ENCODE measurements around the gene OR10G2. TPM values are rescaled to one million over a fixed set of nuclear protein-coding genes. Genes with fewer than 3 reads are reported as not detected.
"Not testable (repeated sequence)": the region's sequence is repeated elsewhere in the genome, so short reads cannot be mapped to it uniquely, and the experiment has no call there.

OR10G2 gene
- total and polyA plus RNA-seq, 12 donors, result not detected

GRCh38 chr14:21647380-21647779, 12.6 kb upstream of the OR10G2 start:
- Histone ChIP-seq H3K27me3 (no peaks in the 10 kb centered on the region), H3K4me3 (no peak overlapping the region), H3K27ac (no peak overlapping the region), H3K36me3 (replicated peaks in 1 of 2) (no peaks in the 10 kb centered on the region), H3K9me3 (replicated peaks in 1 of 3) (no peaks in the 10 kb centered on the region), H3K4me1 (replicated peaks in 1 of 2) (no peaks in the 10 kb centered on the region)
- intact Hi-C loops (cut with DNase I), result no loop called here
- DNase-seq, result no peak
- TF ChIP-seq CTCF (IDR thresholded peaks at IDR 0.05) (no peak), POLR2A (IDR thresholded peaks at IDR 0.05) (no peak)

- 56 to 71% (median 60%) methylated on average over 5 of the region's 5 CpGs for WGBS, 4 donors
- no peak for DNase-seq
- Histone ChIP-seq H3K27ac (no peak overlapping the region), H3K36me3 (replicated peaks in 1 of 2) (no peaks in the 10 kb centered on the region), H3K4me1 (replicated peaks in 1 of 2) (no peaks in the 10 kb centered on the region), H3K9me3 (replicated peaks in 1 of 3) (no peaks in the 10 kb centered on the region), H3K27me3 (no peaks in the 10 kb centered on the region), H3K4me3 (no peak overlapping the region)
- TF ChIP-seq POLR2A (IDR thresholded peaks at IDR 0.05), result no peak
- no peak for TF ChIP-seq CTCF (IDR thresholded peaks at IDR 0.05)
- intact Hi-C loops (cut with DNase I), result no loop called here
Measured at GRCh38 chr14:21643407-21643806, 8.7 kb upstream of the OR10G2 start.

DNA sequence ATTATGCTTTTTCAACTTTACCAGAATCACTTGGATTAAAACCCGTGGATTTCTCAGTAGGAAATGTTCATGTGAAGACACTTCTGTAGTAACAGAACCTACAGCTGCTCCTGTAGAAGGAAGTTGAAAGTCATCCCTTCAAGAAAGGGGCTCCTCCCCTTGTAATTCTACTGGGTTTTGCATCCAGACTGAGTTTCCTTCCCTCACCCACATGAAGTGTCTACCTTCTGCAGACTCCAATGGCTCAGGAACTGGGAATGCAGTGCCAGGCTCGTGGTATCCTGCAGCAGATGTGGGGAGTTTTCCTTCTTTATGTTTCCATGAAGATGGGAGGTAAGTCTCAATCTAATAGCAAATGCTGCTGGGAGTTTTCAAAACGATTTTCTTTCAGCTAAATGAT, 7.9 kb upstream of the OR10G2 start:
- no peak overlapping the region for H3K4me3 ChIP-seq
- H3K27me3 ChIP-seq, result no peaks in the 10 kb centered on the region
- no peaks in the 10 kb centered on the region for H3K9me3 ChIP-seq (replicated peaks in 1 of 3)
- no peak for DNase-seq
- no peaks in the 10 kb centered on the region for H3K4me1 ChIP-seq (replicated peaks in 1 of 2)
- intact Hi-C loops (cut with DNase I), result no loop called here
- no peak overlapping the region for H3K27ac ChIP-seq
- no peaks in the 10 kb centered on the region for H3K36me3 ChIP-seq (replicated peaks in 1 of 2)
- WGBS, 4 donors, result 43 to 61% (median 51%) methylated on average over 3 of the region's 3 CpGs
- TF ChIP-seq CTCF (IDR thresholded peaks at IDR 0.05) (no peak), POLR2A (IDR thresholded peaks at IDR 0.05) (no peak)

DNA sequence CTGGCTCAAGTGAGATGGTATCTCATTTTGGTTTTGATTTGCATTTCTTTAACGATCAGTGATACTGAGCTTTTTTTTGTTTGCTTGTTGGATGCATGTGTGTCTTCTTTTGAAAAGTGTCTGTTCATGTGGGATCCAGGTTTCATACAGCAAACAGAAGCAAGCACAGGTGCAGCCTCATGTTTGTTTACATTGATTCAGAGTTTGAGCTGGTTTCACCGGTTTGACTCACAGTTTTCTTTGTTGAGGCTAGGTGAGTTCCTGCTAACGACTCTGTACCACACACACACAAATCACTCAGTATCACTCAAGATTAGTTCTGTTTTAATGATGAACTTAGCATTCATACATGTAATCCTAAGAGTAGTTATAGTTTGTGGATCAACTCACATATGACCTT, 3.7 kb downstream of the OR10G2 start:
- WGBS, 4 donors, result 28 to 43% (median 30%) methylated on average over 3 of the region's 3 CpGs
- Histone ChIP-seq H3K4me1 (replicated peaks in 1 of 2) (no peaks in the 10 kb centered on the region), H3K9me3 (replicated peaks in 1 of 3) (no peaks in the 10 kb centered on the region), H3K36me3 (replicated peaks in 1 of 2) (no peaks in the 10 kb centered on the region), H3K4me3 (no peak overlapping the region), H3K27ac (no peak overlapping the region), H3K27me3 (no peaks in the 10 kb centered on the region)
- intact Hi-C loops (cut with DNase I), result no loop called here
- TF ChIP-seq POLR2A (IDR thresholded peaks at IDR 0.05) (no peak), CTCF (IDR thresholded peaks at IDR 0.05) (no peak)
- no peak for DNase-seq

GRCh38 chr14:21630503-21630902, 4.2 kb downstream of the OR10G2 start:
- intact Hi-C loops (cut with DNase I); H3K27ac ChIP-seq; H3K36me3 ChIP-seq (replicated peaks in 1 of 2); H3K27me3 ChIP-seq; DNase-seq; H3K4me1 ChIP-seq (replicated peaks in 1 of 2); H3K4me3 ChIP-seq; H3K9me3 ChIP-seq (replicated peaks in 1 of 3): not testable (repeated sequence)
- 67 to 94% (median 74%) methylated on average over 1 of the region's 1 CpG for WGBS, 4 donors
